GM18868 (cell line): ENCODE data around the gene ECHDC1.

Experiments used
- ATAC-seq: cut with Tn5 transposase; IDR thresholded peaks from one replicate; pipeline ENCODE4 v1.9.1; 2021; ENCODE audit warnings: mild to moderate bottlenecking, moderate library complexity; ENCODE audit not compliant: unreplicated experiment

The ECHDC1 gene

GRCh38 chr6:127291495-127291894 lies 51.9 kb downstream of the ECHDC1 start:
- peak; percentile 90 for ATAC-seq

GRCh38 chr6:127290391-127291265 lies 52.8 kb downstream of the ECHDC1 start:
- peak; percentile 32 for ATAC-seq

GRCh38 chr6:127289934-127290333 lies 53.5 kb downstream of the ECHDC1 start:
- ATAC-seq, result no peak

- peak; percentile 23 for ATAC-seq
Measured at GRCh38 chr6:127288705-127289104, 54.7 kb downstream of the ECHDC1 start.

- no peak for ATAC-seq
Measured at GRCh38 chr6:127282184-127282583, 61.2 kb downstream of the ECHDC1 start.

GRCh38 chr6:127279815-127280214 lies 63.6 kb downstream of the ECHDC1 start:
- ATAC-seq, result peak; percentile 66

- no peak for ATAC-seq
Measured at GRCh38 chr6:127277878-127278843, 65.2 kb downstream of the ECHDC1 start.

GRCh38 chr6:127276331-127276730 lies 67.1 kb downstream of the ECHDC1 start:
- no peak for ATAC-seq

- no peak for ATAC-seq
Measured at GRCh38 chr6:127273499-127273898, 69.9 kb downstream of the ECHDC1 start.

- ATAC-seq, result no peak
Measured at GRCh38 chr6:127272576-127272975, 70.8 kb downstream of the ECHDC1 start.

GRCh38 chr6:127267646-127268625 lies 75.5 kb downstream of the ECHDC1 start:
- no peak for ATAC-seq

- peak; percentile 68 for ATAC-seq
Measured at GRCh38 chr6:127266892-127267645, 76.3 kb downstream of the ECHDC1 start.

GRCh38 chr6:127266178-127266891 lies 77.1 kb downstream of the ECHDC1 start, which contains the start of gene RNF146:
Gene RNF146, plus strand, starts transcription at chr6:127266864. Its CDS starts 13,475 bp downstream, at chr6:127280339.
- ATAC-seq, result peak; percentile 83

GRCh38 chr6:127263481-127263880 lies 79.9 kb downstream of the ECHDC1 start:
- no peak for ATAC-seq

GRCh38 chr6:127262896-127263295 lies 80.5 kb downstream of the ECHDC1 start:
- no peak for ATAC-seq

- ATAC-seq, result no peak
Measured at GRCh38 chr6:127255286-127255685, 88.1 kb downstream of the ECHDC1 start.

- no peak for ATAC-seq
Measured at GRCh38 chr6:127249621-127250020, 93.8 kb downstream of the ECHDC1 start.

GRCh38 chr6:127247114-127248096 lies 96.0 kb downstream of the ECHDC1 start:
- ATAC-seq, result no peak
